ENCODE data around the gene FOXO4.

The FOXO4 gene

GRCh38 chrX:71107245-71107644 is 11.6 kb downstream of the FOXO4 start:
- no peak for TF ChIP-seq CTCF (IDR thresholded peaks at IDR 0.05)
- no peak for TF ChIP-seq ZFX (IDR thresholded peaks at IDR 0.05; ENCODE audit: borderline replicate concordance)
- H3K27ac ChIP-seq = no peak overlapping the region

GRCh38 chrX:71107762-71108360 is 12.2 kb downstream of the FOXO4 start:
- TF ChIP-seq CTCF (IDR thresholded peaks at IDR 0.05) (no peak), ZFX (IDR thresholded peaks at IDR 0.05; ENCODE audit: borderline replicate concordance) (no peak)
- H3K27ac ChIP-seq = no peak overlapping the region

GRCh38 chrX:71109051-71109450 is 13.4 kb downstream of the FOXO4 start:
- H3K27ac ChIP-seq = no peak overlapping the region
- TF ChIP-seq CTCF (IDR thresholded peaks at IDR 0.05) (no peak), ZFX (IDR thresholded peaks at IDR 0.05; ENCODE audit: borderline replicate concordance) (no peak)

GRCh38 chrX:71111141-71111843 is 15.6 kb downstream of the FOXO4 start, which contains the start of gene IL2RG:
IL2RG (minus strand) TSS chrX:71111577; CDS start chrX:71111539, 38 bp downstream.
- TF ChIP-seq ZFX (IDR thresholded peaks at IDR 0.05; ENCODE audit: borderline replicate concordance) = no peak
- TF ChIP-seq CTCF (IDR thresholded peaks at IDR 0.05) = no peak
- no peak within 1 kb of the TSS for H3K27ac ChIP-seq

- TF ChIP-seq ZFX (IDR thresholded peaks at IDR 0.05; ENCODE audit: borderline replicate concordance) (no peak), CTCF (IDR thresholded peaks at IDR 0.05) (no peak)
- H3K27ac ChIP-seq = no peak overlapping the region
Observed at GRCh38 chrX:71111921-71112431, 16.3 kb downstream of the FOXO4 start.

GRCh38 chrX:71117358-71117757 is 21.7 kb downstream of the FOXO4 start:
- no peak for TF ChIP-seq CTCF (IDR thresholded peaks at IDR 0.05)
- no peak for TF ChIP-seq ZFX (IDR thresholded peaks at IDR 0.05; ENCODE audit: borderline replicate concordance)
- H3K27ac ChIP-seq = no peak overlapping the region

Data from 22Rv1 (cell line).